ENCODE results near the gene NPPA. TPM values are rescaled to one million over a fixed set of nuclear protein-coding genes. Genes with fewer than 3 reads are reported as not detected.
A peak's percentile ranks its signal among the peaks of the same experiment; 100 is the strongest.

Gene NPPA
- total and polyA plus RNA-seq, 9 of the 15 experiments (the other 6 are each of a cell fraction or from before 2014, with no cell fraction given), result not detected

DNA sequence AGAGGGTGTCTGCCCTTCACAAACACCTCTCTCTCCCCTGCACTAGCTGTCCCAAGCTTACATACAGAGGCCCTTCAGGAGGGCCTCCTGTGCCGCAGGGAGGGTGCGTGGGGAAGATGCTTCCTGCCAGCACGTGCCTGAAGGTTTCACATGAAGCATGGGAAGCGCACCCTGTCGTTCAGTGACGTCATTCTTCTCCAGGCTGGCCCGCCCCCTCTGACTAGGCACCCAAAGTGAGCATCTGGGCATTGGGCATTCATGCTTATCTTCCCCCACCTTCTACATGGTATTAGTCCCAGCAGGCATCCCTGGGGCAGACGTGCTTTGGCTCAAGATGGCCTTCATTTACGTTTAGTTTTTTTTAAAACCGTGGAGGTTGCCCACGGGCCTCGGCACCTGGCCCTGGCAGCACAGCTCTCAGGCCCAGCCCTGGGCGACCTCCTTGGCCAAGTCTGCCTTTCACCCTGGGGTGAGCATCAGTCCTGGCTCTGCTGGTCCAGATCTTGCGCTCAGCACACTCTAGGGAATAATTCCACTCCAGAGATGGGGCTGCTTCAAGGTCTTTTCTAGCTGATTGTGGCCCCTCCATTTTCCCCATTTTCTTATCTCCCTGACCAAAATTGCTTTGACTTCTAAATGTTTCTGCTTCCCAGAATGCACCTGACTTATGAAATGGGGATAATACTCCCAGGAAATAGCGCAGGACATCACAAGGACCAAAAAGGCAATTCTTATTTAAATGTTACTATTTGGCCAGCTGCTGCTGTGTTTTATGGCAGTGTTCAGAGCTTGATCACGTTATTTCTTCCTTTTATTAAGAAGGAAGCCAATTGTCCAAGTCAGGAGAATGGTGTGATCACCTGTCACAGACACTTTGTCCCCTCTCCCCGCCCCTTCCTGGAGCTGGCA, 6.1 kb downstream of the NPPA start (continued):
- TF ChIP-seq, protein P1, sequence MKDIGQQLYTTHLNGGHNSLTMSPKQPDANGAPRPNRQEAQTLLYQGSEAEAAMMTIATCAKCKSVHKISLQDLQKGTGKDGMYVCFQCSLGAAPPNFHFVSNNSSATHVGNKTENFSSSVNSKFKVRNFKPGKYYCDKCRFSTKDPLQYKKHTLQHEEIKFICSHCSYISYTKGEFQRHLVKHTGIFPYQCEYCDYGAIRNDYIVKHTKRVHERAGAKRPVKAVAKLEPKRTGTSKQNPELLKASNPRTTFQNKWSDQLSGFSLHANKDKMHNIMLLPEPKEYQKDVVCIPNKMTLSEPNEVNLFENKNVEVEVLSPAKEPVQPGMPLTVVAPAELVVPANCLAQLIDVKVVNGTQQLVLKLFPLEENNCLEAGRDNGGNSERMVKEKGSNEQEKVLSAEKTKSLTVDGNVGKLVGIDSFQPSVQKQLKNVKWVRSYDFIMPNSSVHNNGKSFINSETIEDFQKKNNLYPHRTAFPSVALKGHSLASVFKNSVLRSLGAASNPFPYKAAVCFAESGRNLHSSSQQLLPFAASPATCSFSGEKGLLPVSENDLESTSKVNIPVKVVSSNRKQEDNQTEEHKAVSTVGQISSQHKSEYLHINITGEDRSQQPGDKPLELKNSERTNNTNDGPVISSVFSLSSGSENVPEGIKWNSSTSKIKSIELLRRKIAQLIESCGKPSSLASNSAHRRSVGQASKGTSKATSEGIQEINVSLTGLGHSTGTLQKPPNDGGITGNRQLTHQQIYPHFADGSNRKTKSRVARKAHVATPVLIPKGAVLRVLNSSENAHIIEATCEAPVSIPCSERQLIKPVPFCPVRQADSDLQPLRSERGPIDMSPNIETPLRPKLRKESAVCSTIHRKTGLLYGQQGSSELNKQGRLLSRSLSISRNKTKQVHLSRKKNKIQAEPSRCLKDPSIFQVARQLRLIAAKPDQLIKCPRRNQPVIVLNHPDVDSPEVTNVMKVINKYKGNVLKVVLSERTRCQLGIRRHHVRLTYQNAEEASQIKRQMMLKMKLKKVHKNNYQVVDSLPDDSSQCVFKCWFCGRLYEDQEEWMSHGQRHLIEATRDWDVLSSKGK (CRISPR knock-in tag; IDR thresholded peaks at IDR 0.05), result no peak
- TF ChIP-seq, protein P2, sequence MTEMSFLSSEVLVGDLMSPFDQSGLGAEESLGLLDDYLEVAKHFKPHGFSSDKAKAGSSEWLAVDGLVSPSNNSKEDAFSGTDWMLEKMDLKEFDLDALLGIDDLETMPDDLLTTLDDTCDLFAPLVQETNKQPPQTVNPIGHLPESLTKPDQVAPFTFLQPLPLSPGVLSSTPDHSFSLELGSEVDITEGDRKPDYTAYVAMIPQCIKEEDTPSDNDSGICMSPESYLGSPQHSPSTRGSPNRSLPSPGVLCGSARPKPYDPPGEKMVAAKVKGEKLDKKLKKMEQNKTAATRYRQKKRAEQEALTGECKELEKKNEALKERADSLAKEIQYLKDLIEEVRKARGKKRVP (CRISPR knock-in tag; IDR thresholded peaks at IDR 0.05), result 0 out of 2 replicates have a peak, but pooled peaks have one; percentile 33
- TF ChIP-seq ATF1 (CRISPR knock-in tag; IDR thresholded peaks at IDR 0.05) (no peak; the same call in none of the 2 replicates), ATF1 (tag; IDR thresholded peaks at IDR 0.05) (peak; percentile 83), HMGN3 (IDR thresholded peaks at IDR 0.05; ENCODE audit: borderline replicate concordance, extremely low read depth, insufficient read length, low read depth, low read length) (no peak), MTF1 (CRISPR knock-in tag; IDR thresholded peaks at IDR 0.05; ENCODE audit: borderline replicate concordance) (0 out of 2 replicates have a peak, but pooled peaks have one; percentile 17), CHD4 (IDR thresholded peaks at IDR 0.05; ENCODE audit: insufficient read depth, insufficient replicate concordance, low read depth, low read length, poor library complexity, severe bottlenecking) (no peak), CEBPG (CRISPR knock-in tag; IDR thresholded peaks at IDR 0.05) (no peak), CEBPG (tag; conservative IDR thresholded peaks at IDR 0.05 in 1 of 2, IDR thresholded peaks at IDR 0.05 in 1 of 2) (no peak), BRD9 (IDR thresholded peaks at IDR 0.05; ENCODE audit: low read depth, partially characterized antibody) (no peak), CBFB (CRISPR knock-in tag; IDR thresholded peaks at IDR 0.05) (peak; percentile 54; the same call in 1 of the 2 replicates), NFRKB (IDR thresholded peaks at IDR 0.05; ENCODE audit: low read depth) (0 out of 2 replicates have a peak, but pooled peaks have one; percentile 9), JUNB (CRISPR knock-in tag; conservative IDR thresholded peaks at IDR 0.05) (peak; percentile 51; the same call in 1 of the 2 replicates)
- TF ChIP-seq, protein P3, sequence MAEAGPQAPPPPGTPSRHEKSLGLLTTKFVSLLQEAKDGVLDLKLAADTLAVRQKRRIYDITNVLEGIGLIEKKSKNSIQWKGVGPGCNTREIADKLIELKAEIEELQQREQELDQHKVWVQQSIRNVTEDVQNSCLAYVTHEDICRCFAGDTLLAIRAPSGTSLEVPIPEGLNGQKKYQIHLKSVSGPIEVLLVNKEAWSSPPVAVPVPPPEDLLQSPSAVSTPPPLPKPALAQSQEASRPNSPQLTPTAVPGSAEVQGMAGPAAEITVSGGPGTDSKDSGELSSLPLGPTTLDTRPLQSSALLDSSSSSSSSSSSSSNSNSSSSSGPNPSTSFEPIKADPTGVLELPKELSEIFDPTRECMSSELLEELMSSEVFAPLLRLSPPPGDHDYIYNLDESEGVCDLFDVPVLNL (CRISPR knock-in tag; IDR thresholded peaks at IDR 0.05; ENCODE audit: low read depth), result peak; percentile 16; the same call in 1 of the 2 replicates
- TF ChIP-seq, protein P4, sequence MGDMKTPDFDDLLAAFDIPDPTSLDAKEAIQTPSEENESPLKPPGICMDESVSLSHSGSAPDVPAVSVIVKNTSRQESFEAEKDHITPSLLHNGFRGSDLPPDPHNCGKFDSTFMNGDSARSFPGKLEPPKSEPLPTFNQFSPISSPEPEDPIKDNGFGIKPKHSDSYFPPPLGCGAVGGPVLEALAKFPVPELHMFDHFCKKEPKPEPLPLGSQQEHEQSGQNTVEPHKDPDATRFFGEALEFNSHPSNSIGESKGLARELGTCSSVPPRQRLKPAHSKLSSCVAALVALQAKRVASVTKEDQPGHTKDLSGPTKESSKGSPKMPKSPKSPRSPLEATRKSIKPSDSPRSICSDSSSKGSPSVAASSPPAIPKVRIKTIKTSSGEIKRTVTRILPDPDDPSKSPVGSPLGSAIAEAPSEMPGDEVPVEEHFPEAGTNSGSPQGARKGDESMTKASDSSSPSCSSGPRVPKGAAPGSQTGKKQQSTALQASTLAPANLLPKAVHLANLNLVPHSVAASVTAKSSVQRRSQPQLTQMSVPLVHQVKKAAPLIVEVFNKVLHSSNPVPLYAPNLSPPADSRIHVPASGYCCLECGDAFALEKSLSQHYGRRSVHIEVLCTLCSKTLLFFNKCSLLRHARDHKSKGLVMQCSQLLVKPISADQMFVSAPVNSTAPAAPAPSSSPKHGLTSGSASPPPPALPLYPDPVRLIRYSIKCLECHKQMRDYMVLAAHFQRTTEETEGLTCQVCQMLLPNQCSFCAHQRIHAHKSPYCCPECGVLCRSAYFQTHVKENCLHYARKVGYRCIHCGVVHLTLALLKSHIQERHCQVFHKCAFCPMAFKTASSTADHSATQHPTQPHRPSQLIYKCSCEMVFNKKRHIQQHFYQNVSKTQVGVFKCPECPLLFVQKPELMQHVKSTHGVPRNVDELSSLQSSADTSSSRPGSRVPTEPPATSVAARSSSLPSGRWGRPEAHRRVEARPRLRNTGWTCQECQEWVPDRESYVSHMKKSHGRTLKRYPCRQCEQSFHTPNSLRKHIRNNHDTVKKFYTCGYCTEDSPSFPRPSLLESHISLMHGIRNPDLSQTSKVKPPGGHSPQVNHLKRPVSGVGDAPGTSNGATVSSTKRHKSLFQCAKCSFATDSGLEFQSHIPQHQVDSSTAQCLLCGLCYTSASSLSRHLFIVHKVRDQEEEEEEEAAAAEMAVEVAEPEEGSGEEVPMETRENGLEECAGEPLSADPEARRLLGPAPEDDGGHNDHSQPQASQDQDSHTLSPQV (IDR thresholded peaks at IDR 0.05), result 0 out of 2 replicates have a peak, but pooled peaks have one; percentile 34

Measured in K562 (cell line).